ENCODE results near the gene ADAMTSL2.

DNA sequence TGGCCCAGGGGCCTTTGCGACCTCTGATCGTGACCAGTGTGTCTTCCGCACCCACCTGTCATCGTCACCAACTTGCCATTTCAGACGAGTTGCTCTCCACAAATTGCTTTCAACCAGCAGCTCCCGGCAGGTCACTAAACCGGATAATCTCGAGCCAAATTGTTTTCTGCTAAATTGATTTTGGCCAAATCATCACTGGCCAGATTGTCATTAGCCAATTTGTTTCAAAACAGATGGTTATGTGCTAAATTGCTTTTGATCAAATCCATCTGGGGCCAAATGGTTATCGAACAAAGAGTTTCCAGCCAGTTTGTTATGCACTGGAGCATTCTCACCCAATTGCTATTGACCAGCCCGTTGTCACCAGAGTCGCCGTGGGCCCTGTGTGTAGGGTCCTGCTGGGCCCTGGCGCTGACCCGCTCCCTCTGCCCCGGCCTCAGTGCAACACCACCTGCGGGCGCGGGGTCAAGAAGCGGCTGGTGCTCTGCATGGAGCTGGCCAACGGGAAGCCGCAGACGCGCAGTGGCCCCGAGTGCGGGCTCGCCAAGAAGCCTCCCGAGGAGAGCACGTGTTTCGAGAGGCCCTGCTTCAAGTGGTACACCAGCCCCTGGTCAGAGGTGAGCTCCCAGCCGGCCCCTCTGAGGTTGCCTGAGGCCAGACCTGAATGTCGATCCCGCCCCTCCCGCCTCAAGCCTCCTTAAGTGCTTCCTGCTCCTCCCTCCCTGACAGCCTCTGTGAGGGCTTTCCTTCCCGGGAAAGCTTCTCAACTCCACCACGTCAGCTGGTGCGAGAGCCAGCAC, 35.6 kb downstream of the ADAMTSL2 start:
- TF ChIP-seq EZH2 (IDR thresholded peaks at IDR 0.05), result no peak
- TF ChIP-seq POLR2AphosphoS5 (IDR thresholded peaks at IDR 0.05; ENCODE audit: borderline replicate concordance, low read depth, low read length), result no peak
